ENCODE measurements around the gene STXBP6.
"Not testable (repeated sequence)": the region's sequence is repeated elsewhere in the genome, so short reads cannot be mapped to it uniquely, and the experiment has no call there.

Gene STXBP6

DNA sequence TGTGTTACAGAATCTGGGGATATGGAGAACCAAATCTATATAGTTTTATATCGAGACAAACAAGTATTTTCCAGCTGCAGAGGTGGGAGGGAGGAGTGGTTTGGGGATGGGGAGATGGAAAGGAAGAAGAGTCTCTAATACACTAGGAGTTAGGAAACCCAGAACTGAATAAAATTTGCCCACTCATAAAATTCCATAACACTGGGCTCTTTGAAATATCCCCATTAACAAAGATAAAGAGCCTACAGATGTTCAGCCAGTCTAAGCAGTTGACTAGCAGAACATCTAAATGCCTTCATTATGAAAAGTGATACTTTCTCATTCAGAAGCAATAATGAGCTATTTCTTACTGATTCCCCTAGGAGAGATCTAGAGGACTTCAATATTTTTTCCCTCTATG, 264.2 kb downstream of the STXBP6 start:
- DNase-seq = no peak

- DNase-seq = no peak
These were observed 265.0 kb downstream of the STXBP6 start for GRCh38 chr14:24784981-24785380.

DNA sequence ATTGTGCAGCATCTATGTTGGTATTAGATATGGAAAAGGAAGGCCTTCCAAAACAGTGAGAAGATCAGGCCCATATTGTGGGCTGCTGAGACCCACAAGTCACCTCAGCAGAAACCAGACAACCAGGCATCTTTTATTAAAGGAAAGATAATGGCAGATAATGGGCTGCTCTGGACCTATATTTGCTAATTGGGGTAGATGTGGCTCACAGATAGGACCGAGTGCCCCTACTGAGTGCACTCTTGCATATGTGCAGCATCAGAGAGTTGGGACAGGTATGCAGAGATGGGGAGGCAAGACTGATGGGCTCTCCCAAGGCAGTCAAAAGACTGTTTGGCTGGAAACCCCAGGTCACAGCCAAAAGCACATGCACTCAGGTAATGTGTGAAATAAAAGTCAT, 266.2 kb downstream of the STXBP6 start:
- no peak for DNase-seq

DNA sequence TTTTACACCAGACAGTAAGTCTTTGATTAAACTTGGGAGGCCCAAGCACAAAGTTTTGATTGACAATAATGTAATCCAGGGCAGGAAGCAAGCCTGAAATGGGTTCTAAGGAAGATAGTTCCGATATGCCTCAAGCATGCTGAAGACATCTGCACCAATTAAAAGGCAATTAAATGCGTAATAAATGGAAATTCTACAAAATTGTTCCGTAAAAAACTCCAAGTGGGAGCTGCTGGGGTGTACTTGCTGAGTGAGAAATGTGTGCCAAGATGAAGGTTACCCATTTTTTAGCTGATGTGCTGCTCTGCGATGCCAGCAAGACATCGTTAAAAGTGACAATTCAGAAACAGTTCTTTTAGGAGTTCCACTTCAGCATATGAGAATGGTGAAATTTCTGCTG, 269.7 kb downstream of the STXBP6 start:
- no peak for DNase-seq

- DNase-seq = no peak
These were observed 272.3 kb downstream of the STXBP6 start for GRCh38 chr14:24777678-24778077.

DNA sequence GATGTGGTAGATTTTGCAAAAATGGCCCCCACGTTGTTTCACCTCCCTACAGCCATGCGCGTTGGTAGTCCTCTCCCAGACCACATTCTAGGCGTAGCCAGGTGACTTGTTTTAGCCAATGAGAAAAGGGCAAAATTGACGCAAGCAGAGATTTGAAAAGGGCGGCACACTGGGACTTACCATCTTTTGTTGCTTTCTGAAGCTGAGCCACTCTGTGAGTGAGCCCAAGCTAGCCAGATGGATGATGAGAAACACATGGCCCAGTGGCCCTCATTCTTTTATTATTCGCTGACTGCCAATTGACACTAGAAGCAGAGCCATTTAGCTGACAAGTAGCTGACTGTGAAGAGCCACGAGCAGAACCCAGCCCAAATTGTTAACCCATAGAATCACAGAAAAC, 274.0 kb downstream of the STXBP6 start:
- no peak for DNase-seq

- DNase-seq = no peak
These were observed 275.6 kb downstream of the STXBP6 start for GRCh38 chr14:24774187-24774915.

GRCh38 chr14:24773564-24773963, 276.4 kb downstream of the STXBP6 start:
- DNase-seq = not testable (repeated sequence)

GRCh38 chr14:24766434-24766833, 283.5 kb downstream of the STXBP6 start:
- DNase-seq = no peak

DNA sequence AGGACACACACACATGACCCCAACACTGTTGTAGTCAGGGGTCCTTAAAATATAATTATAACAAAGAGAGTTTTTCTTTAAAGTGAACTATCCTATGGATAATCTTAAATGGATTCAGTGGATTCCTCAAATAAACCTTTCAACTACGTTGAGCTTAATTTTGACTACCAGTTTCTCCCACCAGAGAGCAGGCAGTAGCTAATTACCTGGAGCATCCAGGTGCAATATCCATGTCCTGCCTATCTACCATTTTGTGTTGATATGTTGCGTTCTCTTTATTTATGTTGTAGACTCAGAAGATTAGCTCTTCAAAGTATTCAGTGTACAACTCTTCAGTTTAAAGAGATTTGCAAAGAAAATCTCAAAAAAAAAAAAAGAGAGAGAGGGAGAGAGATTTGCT, 288.8 kb downstream of the STXBP6 start:
- DNase-seq = no peak
